ENCODE results near the gene CACNA1C. TPM values are rescaled to one million over a fixed set of nuclear protein-coding genes. Genes with fewer than 3 reads are reported as not detected.

Gene CACNA1C
- total RNA-seq, 2 donors from 2014 or later, result 70.0 to 127 TPM

DNA sequence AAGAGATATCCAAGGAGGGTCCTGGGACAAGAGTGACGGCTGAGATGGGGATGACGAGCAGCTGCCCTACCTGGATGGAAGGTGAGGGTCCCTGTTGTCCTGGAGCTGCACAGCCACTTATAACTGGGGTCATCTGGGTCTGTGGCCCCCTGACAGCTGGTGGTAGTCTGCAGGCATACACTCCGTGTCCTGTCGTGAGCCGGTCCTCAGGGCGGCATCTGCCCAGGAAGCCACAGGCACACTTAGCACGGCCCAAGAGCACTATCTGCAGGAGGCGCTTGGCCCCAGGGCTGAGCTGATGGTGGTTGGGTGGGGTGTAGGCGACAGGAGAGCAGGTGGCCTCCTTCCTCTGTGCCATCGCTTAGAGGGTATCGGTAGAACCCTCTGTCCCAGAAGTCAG, 248.1 kb downstream of the CACNA1C start:
- Histone ChIP-seq H3K27me3 (replicated peaks; ENCODE audit: insufficient read depth) (no peaks in the 10 kb centered on the region), H3K27ac (peak overlapping the region; percentile 71 to 90), H3K36me3 (no peaks in the 10 kb centered on the region), H3K9me3 (no peaks in the 10 kb centered on the region), H3K4me1 (ENCODE audit: control insufficient read depth in 1 of 2, low read depth in 2 of 2) (peaks cover 31 to 99% of the 10 kb centered on the region in 2 donors), H3K4me3 (no peak overlapping the region)
- DNase-seq (ENCODE audit: low spot score) (no peak), ATAC-seq (ENCODE audit: insufficient number of reproducible peaks, low FRiP score, low read depth) (no peak)
- TF ChIP-seq, protein P1, sequence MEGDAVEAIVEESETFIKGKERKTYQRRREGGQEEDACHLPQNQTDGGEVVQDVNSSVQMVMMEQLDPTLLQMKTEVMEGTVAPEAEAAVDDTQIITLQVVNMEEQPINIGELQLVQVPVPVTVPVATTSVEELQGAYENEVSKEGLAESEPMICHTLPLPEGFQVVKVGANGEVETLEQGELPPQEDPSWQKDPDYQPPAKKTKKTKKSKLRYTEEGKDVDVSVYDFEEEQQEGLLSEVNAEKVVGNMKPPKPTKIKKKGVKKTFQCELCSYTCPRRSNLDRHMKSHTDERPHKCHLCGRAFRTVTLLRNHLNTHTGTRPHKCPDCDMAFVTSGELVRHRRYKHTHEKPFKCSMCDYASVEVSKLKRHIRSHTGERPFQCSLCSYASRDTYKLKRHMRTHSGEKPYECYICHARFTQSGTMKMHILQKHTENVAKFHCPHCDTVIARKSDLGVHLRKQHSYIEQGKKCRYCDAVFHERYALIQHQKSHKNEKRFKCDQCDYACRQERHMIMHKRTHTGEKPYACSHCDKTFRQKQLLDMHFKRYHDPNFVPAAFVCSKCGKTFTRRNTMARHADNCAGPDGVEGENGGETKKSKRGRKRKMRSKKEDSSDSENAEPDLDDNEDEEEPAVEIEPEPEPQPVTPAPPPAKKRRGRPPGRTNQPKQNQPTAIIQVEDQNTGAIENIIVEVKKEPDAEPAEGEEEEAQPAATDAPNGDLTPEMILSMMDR (IDR thresholded peaks at IDR 0.05), result no peak

DNA sequence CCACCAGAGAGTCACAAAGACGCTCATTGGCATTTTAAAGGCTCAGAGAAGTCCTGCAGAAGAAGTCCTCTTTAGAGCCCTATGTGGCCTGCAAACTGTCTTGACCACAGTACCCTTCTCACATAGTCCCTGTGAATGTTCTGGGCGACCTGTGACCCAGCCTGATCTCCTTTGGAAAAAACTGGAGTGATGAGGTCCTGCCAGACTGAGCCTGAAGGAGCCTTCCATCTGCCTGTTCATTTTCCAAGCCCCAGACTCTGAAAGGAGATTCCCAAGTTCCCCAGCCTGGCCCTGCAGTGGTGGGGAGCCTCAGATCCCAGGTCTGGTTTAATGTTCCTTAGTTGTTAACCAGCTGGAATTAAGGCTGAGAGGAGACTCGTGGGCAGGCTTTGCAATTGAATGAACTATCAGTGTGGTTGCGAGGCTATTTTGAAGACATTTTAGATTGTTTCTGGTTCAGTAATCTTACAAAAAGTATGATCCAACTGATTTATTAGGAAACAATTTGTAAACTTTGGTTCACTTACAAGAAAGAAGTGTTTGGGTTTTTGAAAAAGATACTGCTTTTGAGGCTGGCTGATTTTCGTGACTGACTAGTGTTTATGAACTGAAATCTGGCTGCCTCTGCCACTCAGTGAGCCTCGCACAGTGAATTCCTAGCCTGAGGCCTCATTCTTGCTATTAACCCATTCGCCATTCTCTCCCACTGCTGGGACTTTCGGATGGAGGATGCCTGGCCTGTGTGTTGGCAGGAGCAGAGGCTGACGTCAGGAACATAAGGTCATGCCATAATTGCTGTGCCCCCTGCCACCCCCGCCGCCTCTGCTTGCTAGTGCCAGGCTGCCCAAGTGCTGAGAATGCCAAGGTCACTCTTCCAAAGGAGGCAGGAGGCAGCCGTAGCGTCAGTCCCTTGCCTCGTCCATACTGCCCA, 249.0 kb downstream of the CACNA1C start:
- H3K9me3 ChIP-seq, result no peaks in the 10 kb centered on the region
- H3K4me3 ChIP-seq, result peak overlapping the region; percentile 55
- no peaks in the 10 kb centered on the region for H3K36me3 ChIP-seq
- TF ChIP-seq, protein P1 (IDR thresholded peaks at IDR 0.05), result no peak
- H3K27ac ChIP-seq, result peak overlapping the region; percentile 71 to 90
- peaks cover 34 to 99% of the 10 kb centered on the region in 2 donors for H3K4me1 ChIP-seq (ENCODE audit: control insufficient read depth in 1 of 2, low read depth in 2 of 2)
- peak; percentile 89 for ATAC-seq (ENCODE audit: insufficient number of reproducible peaks, low FRiP score, low read depth)
- H3K27me3 ChIP-seq (replicated peaks; ENCODE audit: insufficient read depth), result no peaks in the 10 kb centered on the region
- DNase-seq (ENCODE audit: low spot score), result peak; percentile 46

DNA sequence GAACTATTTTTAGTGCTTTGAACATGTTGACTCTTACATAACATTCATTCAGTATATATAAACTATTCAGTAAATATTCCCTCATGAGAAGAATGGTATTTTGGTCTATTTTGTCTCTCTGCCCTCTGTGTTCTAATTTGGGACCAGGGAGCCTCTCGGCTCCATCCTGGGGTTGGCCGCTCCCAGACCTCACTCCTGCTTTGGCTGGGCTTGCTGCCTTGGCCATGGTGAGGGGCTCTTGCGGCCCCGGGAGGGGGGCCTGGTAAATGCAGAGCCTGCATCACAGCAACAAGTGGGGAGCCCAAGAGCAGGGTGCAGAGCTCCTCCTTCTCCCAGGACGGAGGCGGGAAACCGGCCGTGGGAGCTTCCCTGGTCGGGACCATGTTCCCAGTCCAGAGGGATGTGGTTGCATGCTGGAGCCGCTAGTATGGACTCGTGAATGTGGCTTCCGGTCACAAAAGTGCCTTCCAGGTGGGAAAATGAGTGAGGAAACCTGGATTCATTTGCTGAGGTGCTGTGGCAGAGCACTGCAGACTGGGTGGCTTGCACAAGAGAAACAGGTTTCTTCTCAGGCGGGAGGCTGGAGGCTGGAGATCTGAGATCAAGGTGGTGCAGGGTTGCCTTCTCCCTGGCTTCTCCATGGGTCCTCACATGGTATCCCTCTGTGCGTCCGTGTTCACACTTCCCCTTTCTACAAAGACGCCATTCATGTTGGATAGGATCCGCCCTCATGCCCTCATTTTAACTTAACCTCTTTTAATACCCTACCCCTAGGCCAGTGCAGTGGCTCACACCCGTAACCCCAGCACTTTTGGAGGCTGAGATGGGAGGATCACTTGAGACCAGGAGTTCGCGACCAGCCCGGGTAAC, 250.2 kb downstream of the CACNA1C start:
- H3K4me3 ChIP-seq, result peak overlapping the region; percentile 55
- peak overlapping the region; percentile 71 to 90 for H3K27ac ChIP-seq
- DNase-seq (ENCODE audit: low spot score), result no peak
- peaks cover 34 to 99% of the 10 kb centered on the region in 2 donors for H3K4me1 ChIP-seq (ENCODE audit: control insufficient read depth in 1 of 2, low read depth in 2 of 2)
- H3K27me3 ChIP-seq (replicated peaks; ENCODE audit: insufficient read depth), result no peaks in the 10 kb centered on the region
- TF ChIP-seq, protein P1 (IDR thresholded peaks at IDR 0.05), result no peak
- ATAC-seq (ENCODE audit: insufficient number of reproducible peaks, low FRiP score, low read depth), result peak; percentile 4
- no peaks in the 10 kb centered on the region for H3K36me3 ChIP-seq
- H3K9me3 ChIP-seq, result no peaks in the 10 kb centered on the region

DNA sequence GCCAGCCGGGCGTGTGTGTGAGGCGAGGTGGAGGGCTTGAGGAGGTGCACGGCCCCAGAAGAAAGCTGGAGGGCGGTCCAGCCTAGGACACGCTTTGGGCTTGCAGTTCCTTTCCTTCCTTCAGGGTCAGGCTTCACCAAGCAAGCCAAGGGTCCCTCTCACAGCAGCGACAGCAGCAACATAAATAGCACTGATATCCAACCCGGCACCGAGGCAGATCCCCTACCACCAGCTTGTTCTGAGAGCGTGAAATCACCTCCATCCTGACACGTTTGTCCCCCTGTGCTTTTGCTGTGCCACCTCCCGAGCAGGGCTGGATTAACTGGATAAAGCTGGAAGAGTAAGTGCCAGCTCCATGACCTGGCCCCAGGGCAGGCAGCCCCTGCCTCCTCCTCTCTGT, 251.4 kb downstream of the CACNA1C start:
- no peak for DNase-seq (ENCODE audit: low spot score)
- H3K4me1 ChIP-seq (ENCODE audit: control insufficient read depth in 1 of 2, low read depth in 2 of 2), result peaks cover 34 to 87% of the 10 kb centered on the region in 2 donors

More for the DNA sequence above, 251.4 kb downstream of the CACNA1C start:
- Histone ChIP-seq H3K4me3 (no peak overlapping the region), H3K27ac (peak overlapping the region in 1 of 2 donors; percentile 43), H3K27me3 (replicated peaks; ENCODE audit: insufficient read depth) (no peaks in the 10 kb centered on the region), H3K9me3 (no peaks in the 10 kb centered on the region), H3K36me3 (no peaks in the 10 kb centered on the region)
- TF ChIP-seq, protein P1 (IDR thresholded peaks at IDR 0.05), result no peak
- ATAC-seq (ENCODE audit: insufficient number of reproducible peaks, low FRiP score, low read depth), result no peak

All from thoracic aorta (tissue), 2 donors.